Stimulated activated CD8-positive, alpha-beta memory T cell treated with anti-CD3 and anti-CD28 coated beads, Interleukin-7, amount 100 ng/mL, for 24 hours (primary cell): ENCODE results near the gene HNF1B.

Source experiments
- DNase-seq: peaks from one replicate; pipeline ENCODE4 v3.0.0-alpha.2; 2020; ENCODE audit warnings: low read depth

HNF1B gene

DNA sequence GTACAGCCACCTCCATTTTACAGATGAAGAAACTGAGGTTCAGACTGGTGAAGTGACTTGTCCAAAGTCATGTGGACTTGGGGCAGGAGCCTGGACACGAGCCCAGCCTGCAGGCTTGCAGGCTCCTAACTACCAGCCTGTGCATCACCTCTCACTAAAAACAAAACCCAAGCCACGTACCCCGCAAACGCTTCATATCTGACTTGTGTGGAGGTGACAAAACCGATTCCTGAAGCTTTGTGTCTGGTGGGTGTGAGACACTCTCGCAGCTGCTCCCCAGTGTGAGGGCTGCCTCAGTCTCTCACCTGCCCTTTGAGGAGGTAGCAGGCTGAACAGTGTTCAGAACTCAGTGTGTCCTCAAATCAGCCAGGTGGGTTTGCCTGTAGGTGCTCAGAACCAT, 8.4 kb downstream of the HNF1B start:
- no peak for DNase-seq

DNA sequence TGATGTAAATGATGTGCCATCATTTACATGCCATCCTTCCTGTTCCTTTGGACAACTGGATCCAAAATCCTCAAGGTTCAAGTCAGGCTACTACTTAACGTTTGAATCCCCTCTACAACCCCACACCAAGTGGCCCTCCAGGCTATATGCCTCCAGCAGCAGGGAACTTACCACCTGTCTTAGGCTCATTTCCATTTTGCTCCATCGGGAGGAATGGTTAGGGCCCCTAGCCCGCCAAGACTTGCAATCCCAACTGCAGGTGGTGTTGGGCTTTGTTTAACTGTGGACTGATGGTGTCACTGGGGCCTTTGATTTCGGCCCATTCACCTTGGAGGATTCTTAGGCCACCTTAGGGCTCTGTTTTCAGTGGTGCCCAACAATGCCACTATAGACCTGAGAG, 9.7 kb downstream of the HNF1B start:
- DNase-seq = no peak

DNA sequence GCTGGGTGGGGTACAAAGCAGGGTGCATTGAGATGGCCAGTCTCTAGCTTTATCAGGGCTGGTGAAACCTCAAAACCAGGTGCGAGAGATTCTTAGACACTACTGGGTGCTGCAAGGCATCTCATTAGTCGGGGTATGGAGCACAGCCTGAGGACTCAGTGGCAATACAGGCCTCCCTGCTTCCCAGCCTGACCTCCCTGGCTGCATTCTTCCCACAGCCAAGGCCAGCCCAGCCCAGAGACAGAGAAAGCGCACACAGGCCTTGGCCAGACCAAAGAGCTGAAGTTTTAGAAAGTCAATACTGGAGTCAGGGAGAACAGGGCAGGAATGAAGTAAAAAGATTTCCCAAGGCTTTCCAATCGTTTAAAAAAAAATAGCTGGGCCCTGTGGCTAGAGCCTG, 12.5 kb downstream of the HNF1B start:
- no peak for DNase-seq

DNA sequence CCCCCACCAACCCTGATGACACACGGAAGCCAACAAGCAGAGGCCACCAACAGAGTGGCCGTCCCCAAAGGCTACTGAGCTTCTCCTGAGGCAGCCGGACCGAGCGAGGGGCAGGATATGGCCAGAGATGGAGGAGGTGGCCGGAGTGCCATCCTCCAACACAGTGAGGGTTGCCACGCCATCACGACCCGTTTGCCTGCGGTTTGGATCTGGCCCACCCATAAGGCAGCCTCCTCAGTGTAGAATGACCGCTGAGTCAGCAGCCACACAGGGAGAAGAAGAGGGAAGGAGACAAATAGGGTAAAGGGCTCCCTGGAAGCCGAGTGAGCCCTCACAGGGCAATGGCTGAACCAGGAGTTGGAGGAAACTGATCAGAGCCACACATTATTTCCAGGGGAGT, 13.8 kb downstream of the HNF1B start:
- no peak for DNase-seq

DNA sequence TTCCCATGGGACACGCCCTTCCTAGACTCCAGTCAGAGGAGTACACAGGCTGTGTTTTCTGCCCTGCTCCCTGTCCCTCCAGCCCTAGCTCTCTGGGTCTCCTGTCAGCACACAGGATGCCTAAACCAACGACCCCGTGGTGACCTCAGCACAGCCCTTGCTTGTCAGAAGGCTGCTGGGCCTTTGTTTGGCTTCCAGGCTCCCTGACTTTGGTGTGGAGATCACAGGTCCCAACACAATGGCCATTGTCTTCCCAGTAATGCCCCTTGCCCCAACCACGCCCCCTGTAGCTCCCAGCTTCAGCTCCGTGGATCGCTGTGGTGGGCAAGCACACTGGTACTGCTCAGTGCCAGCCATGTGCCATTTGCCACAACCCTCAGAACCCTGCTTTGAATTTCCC, 15.0 kb downstream of the HNF1B start:
- no peak for DNase-seq

DNA sequence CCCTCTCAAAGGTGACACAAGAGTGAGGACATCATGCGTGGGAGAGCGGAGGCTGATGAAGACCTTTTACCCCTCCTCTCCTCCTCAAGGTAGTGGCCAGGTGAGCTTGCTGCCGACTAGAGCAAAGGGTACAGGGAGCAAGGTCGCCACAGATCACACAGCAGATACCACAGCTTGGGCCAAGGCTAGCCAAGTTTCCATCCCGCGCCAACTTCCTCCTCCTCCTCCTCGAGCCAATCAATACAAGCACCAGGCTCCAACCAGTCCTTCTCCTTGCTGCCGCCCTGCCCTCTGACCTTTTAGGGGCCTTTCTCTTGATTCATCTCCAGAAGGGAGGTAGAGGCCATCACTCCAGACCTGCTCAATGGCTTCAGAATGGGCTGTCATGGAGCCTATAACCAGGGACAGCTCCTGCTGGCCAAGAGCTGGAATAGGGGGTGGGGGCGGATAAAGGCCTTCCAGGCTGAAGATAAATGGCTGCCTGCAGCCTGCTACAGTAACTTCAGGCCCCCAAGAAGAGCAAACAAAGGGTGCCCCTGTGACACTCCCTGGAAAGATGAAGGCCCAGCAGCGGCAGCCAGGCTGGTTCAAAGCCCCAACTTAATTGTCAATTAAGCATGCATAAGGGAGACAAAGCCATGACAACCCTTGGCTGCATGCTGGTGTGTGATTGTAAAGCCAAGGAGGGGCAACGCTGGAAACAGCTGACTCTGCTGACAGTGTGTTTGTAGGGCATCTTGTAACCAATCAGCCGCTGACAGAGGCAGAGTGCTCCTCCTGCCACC, 17.8 kb downstream of the HNF1B start:
- DNase-seq = no peak

DNA sequence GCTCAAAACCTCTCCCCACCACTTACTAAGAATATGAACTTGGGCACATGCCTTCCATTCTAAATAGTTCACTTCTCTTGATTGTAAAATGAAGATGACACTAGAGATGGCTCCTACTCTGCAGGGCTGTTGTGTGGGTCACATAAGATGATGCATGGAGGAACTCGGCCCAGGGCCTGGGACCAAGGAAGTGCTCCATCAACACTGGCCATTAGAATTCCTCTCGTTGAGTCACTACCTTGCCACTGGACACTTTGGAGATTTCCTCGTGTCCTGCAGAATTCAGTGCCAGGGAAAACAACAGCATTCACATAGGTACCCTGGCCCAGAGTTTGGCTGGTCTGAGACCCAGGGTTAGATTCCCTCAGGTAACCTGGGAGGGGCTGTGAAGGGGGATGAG, 18.6 kb downstream of the HNF1B start:
- DNase-seq = no peak

DNA sequence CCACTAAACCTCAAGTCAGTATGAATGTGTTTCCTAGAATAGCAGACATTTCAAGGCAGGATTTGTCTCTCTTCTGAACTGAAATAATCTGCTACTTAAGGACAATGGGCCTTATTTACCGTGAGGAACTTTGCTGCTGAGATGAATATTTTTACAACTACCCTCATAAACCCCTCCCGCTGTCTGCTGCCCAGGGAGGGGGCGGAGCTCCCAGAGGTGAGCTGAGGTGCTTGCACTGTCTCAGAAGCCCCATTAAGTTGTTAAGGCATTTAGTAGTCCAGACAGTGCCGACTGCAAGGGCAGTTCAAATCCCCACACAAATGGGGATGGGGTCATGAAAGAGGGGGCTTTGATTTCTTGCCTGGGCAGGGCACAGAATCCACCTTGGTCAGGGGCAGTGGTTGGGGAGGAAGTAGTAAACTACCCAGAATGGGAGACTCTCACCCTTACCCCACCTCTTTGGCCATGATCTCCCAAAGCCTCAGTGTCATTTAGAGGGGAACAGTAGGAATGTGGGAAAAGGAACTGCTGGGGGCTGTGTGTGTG, 19.2 kb downstream of the HNF1B start:
- DNase-seq = no peak

DNA sequence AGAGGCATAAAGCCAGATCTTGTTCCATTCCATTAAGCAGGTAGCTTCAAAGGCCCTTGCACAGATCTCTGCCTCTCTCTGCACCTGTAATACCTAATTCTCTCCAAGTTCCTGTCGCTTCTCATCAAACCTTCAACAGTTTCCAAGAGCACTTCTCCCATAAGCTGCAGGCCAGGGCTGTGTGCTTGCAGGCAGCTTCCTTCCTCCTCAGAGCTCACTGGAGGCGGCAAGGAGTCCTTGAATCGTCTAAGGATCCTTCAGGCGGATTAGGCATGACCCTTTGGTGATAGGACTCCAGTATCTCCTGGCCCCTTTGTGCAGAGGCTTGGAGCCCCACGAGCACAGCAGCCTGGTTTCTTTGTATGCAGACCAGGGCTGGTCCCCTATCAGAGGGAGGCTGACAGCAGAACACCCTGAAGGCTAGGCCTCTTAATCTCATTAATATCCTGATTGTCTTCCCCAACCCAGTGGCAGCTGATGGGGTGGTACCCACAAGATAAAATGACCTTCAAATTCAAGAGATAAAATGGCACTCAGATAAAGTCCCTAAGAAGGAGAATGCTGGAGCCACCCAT, 19.8 kb downstream of the HNF1B start:
- no peak for DNase-seq

DNA sequence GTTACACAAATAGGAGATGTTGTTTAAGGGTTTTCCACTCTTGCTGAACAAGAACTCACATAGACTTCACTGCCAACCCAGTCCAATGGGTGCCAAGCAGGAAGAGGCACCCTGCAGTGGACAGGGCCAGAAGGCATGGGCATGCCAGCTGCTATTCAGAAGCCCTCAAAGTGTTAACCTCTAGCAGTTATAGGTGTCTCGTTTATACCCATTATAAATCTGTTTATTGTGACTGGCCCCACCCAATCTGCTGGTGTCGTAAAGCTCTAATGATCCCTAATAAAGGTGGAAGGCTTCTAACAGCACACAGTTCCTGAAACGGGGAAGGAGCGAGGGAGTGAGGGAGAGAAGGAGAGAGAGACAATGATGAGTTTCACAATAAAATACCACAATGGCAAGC, 23.9 kb downstream of the HNF1B start:
- DNase-seq = no peak

DNA sequence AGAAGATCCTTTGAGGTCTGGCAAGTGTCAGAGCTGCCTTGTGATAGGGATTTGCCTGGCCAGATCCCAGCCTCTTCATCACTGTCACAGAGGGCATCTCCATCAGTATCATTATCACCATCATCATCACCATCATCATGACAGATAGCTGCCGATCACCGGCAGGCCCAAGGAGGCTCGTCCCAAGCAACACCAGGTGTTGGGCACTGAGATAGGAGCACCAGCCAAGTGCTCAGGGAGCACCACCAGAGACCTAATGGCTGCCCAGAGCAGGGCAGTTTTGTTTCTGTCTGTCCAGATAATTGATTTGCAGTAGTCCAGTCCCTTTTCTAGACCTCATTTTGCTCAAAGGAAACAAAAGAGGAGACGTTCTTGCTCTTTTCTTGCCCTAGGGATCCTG, 25.0 kb downstream of the HNF1B start:
- DNase-seq = no peak

DNA sequence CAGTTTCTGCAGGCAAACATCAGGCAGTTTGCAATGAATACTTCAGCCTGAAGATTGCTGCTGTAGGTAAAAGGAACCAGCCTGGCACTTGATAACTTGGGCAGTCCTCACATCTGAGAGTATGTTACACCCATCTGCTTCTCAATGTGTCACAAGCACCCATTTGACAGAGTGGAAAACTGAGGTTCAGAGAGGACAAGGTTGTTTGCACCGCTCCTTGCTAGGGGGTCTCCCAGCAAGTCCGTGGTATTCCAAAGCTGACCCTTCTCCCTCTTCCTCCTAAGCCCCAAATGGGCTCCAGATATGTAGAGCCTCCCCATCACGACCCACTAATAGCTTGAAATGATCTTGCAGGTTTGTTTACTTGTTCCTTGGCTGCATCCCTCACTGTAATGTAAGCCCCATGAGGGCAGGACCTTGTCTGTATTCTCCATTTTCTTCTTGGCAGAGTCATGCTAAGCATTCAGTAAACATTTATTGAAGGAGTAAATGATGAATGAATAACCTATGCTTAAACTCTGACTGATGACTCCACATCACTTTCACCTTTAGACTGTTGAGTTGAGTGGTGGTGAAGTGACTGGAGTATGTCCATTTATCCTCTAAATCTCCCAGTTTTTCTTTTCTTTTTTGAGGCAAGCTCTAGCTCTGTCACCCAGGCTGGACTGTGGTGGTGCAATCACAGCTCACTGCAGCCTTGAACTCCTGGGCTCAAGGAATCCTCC, 26.4 kb downstream of the HNF1B start:
- DNase-seq = no peak

DNA sequence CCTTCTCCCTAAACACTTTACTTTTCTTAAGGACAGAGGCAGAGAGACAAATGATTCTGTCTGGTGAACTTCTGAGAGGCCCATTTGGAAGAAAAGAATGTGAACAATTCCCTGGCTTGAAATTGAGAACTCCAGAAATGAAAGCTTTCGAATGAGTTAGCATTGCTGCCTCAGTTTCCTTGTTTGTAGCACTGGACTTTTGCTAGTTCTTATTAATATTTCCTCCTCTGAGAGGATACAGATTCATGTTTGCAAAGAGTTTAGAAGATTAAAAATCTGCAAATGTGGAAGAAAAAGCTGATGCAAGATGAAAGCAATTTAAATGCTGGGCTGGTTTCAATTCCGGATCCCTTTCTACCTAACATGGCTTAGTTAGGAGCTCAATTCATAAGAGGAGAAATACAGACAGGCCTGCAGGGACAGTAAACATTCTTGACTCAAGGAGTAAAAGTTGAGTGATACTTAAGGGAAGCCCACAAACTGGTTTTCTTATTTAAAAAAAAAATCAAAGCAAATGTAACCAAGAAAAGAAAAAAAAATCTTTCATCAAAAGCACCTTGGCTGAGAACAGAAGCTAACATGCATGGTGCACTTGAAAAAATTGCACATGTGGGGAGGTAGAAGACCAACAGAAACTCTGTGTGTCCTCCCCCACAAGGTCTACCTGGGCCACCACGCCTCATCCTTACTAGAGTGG, 27.1 kb downstream of the HNF1B start:
- no peak for DNase-seq

DNA sequence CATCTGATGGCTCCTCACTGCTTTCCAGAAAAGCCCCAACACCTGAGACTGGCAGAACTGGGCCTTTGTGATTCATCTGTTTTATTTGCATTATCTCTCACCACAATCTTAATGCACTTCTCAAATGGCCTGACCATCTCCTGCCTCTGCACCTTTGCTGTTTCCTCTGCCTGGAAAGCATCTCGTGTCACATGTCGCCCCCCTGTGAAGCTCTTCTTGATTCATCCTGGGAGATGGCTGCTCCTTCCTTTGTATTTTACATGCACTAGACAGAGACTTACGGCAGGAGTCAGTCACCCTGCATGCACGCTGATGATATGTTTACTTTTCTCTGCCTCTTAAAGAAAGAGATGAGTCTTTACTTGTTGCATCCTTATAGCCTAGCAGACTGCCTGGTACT, 30.0 kb downstream of the HNF1B start:
- no peak for DNase-seq

DNA sequence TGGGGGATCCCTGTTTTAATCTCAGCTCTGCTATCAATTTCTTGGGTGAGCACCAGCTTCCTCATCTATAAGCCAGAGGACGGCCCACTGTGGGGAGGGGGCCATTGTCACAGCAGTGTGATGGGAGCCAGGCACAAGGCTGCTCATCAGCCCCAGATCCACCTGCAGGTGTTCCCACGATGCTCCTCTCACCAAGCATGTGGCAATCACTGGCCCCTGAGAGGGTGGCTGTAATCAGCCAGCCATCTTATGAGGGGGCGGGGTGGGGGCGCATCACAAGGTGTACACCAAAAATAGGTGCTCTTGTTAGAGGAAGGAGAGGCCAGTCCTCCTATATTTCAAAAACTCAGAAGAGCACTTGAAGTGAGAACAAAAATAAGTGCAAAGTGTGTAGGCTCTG, 31.2 kb downstream of the HNF1B start:
- DNase-seq = no peak

DNA sequence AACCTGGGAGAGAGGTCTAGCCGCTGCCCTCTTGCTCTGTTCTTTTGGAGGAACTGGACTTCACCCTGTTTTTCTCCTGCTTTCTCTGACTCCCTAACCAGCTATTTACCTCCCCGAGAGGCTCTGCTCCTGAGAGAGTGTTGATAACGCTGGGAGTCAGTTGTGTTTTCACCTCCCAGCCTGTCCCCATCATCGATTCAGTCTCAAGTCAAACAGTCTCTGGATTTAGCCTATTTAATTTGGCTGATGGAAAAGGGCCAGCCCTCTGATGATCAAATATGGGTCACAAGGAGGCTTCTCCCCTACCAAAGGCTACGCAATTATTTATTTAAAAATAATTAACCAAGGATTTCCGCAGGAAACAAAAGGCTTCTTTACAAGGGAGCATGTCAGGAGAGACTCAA, 31.8 kb downstream of the HNF1B start:
- no peak for DNase-seq

DNA sequence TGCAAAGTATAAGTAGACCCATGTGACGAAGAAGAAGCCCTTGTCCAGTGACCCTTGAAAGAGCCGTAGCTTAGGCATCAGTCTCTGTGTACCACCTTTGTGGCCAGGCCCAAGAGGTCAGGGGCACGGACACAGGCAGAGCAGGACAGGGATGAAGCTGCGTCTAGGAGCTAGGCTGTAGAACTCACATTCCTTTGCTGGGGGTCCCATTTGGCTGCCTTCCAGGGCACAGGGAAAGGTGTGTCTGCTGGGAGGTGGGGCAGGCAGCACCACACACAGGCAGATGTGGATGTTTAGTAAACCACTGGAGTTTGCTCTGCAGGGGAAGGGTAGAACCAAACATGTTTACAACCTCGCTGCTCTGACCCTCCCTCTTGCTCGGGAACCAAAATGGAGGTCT, 33.7 kb downstream of the HNF1B start:
- DNase-seq = no peak

DNA sequence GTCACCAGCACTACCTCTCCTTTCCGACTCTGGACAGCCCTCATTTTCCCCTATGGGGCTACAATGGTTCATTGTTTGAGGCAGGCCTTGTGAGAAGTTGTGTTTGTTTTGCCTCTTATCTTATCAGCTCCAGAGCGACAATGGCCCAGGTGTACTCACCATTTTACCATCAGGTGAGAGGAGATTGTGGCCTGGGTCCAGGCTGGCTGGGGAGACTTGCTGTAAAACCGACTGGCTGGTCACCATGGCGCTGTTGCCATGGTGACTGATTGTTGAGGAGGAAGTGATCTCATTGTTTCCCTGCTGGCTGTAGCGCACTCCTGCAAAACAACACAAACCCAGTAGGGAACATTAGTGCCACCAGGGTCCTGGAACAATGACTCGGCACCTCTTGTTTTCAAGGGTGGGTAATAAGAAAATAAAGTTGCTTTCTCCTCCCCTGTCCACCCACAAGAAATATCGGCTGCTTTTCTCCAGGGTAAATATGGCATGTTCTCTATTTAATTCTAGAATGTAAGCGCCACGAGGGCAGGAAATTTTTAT, 34.4 kb downstream of the HNF1B start:
- DNase-seq = no peak

DNA sequence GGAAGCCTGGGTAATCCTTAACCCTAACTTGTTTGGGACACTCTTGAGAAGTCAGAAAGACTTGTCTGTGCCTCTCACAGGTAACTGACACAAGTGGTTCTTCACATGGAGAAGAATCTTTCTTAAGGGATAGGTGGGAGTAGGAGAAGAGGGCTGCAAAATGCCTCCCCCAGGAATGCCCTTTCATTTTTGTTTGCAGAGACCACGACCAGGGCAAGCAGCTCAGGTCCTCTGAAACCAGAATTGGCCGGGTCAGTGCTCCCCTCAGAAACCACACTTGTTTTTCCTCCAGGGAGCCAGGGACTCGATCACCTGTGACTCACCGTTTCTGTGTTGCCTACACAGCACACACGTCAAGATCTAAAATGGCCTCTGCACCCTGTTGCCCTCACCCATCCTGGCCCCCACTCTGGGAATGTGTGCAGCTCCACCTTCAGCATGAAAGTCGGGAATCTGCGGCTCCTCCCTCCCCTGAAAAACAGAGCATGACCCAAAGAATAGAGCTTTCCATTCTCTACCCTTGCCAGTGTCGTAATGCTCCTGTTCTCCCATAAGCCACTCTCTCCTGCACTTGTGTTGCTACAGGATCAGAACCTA, 36.1 kb downstream of the HNF1B start:
- DNase-seq = no peak

DNA sequence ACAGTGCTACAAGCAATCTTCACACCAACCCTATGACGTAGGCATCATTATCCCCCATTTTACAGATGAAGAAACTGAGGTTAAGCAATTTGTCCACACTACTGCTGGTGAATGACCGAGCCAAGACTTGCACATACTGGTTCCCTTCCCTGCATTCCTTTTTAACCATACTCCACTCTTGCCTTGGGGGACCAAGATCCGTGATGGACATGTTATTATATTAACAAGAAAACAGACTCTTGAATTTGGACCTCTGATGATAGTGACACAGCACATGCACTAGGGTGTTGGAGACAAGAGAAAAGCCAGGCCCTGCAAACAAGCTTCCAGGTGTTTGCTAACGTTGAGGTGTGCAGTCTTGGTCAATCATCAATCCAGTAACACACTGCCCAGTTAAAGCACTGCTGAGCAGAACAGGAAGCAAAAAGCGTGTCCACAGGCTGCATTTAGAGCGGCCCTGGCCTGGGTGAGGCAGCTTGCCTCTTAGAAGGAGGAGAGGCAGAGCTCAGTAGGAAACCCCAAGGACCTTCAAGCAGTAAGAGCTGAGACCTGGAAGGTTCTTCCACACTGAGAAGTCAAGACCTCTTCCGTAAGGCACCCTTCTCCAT, 36.7 kb downstream of the HNF1B start:
- DNase-seq = no peak

DNA sequence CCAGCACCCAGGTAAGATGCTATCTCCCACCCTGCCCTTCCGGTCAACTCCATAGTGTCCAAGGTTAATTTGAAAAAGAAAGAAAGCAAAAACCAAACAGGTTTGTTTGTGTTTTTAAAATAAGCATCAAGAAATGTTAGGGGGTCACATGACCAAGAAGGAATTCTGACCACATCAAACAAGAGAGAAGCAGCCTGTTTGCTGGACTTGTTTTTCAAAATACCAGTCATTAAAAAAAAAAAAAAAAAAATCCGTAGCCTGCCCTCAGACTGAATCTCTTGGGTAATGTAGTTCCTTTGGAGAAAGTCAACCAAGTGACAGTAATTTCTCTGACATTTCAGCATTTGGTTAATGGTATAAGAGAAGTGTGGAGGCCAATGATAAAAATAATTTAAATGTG, 38.4 kb downstream of the HNF1B start:
- DNase-seq = no peak
